PC-3 (cell line): ENCODE results near the gene RBM33.

Source experiments
- CTCF ChIP-seq: fragments of 300-600 bp; sonication (generic); conservative IDR thresholded peaks from 2 replicates; pipeline ENCODE4 v1.5.1; 2017; ENCODE audit warnings: antibody characterized with exemption, low read depth, mild to moderate bottlenecking, low read length
- EZH2 ChIP-seq: fragments of 300-600 bp; sonication (generic); IDR thresholded peaks from one replicate; pipeline ENCODE4 v1.6.1; 2017; ENCODE audit warnings: antibody characterized with exemption, mild to moderate bottlenecking, low read length; ENCODE audit not compliant: unreplicated experiment
- EZH2phosphoT487 ChIP-seq: fragments of 300-600 bp; sonication (generic); IDR thresholded peaks from 2 replicates; pipeline ENCODE4 v1.6.1; 2018; ENCODE audit warnings: mild to moderate bottlenecking, antibody characterized with exemption, low read length, borderline replicate concordance

- TF ChIP-seq CTCF (no peak), EZH2 (no peak), EZH2phosphoT487 (no peak)
Measured at GRCh38 chr7:155800301-155800700, 155.8 kb downstream of the RBM33 start.
